Measurements from ENCODE around the gene DCLK1.

DCLK1 gene

DNA sequence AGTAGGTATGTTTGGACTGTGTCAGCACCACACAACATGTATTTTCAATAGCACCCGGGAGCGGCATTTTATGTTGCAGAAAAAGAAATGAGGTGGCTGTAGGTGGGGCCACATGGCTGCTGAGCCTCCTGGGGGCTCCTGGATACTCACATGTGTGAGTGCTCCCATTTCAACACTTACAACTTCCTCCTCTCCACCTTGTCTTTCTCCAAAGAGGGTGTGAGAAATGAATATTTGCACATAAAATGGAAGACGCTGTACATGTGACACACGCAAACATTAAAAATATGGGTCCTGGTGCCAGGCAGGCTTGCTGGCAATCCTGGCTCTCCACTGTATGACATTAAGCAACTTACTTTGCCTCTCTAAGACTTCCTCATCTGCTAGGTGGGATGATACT lies 222.1 kb downstream of the DCLK1 start:
- DNase-seq: no peak

GRCh38 chr13:35908226-35908625 lies 223.0 kb downstream of the DCLK1 start:
- DNase-seq: no peak

- no peak for DNase-seq
Observed at GRCh38 chr13:35906636-35907035, 224.5 kb downstream of the DCLK1 start.

GRCh38 chr13:35903075-35903474 lies 228.1 kb downstream of the DCLK1 start:
- DNase-seq: no peak

- DNase-seq: no peak
Observed at GRCh38 chr13:35898041-35898440, 233.1 kb downstream of the DCLK1 start.

GRCh38 chr13:35894636-35895035 lies 236.5 kb downstream of the DCLK1 start:
- DNase-seq: no peak

- DNase-seq: no peak
Observed at GRCh38 chr13:35892837-35893814, 238.1 kb downstream of the DCLK1 start.

DNA sequence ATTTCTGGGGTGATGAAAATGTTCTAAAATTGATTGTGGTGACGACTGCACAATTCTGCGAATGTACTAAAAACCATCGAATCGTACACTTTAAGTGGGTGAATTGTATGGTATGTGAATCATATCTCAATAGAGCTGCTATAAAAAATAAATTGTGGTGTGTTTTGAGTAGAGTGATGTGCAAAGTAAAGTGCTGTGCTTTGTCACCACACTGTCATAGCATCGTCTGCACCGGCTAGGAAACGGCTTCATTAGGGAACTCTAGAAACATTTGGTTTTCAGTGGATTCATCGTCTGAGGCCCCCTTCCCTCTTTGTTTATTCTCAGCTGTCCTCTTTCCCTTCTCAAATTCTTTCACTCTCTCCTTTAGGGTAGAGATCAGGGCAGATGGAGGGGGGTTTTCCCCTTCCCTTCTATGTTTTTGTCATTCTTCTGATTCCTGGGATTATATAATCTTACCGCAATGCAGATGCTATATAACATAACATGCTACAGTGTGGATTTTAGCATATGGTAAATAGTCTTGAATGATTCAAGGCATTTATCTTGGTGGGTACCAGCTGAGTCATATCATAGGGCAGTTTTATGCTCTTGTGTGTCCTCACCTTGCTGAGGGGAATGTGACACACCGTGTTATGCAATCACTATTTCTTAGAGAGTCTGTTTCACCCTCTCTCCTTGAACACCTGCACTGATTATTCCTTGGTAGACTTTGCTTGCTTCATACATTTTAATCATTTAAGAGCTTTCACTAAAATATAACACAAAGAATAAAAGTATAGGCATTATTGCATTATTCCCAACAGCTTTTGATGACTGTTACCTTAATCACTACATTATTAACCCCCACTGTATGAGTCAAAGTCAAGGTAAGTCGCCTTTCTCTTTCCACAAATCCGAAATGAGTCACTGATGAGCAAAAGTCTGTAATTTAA lies 239.4 kb downstream of the DCLK1 start:
- no peak for DNase-seq

GRCh38 chr13:35889560-35889959 lies 241.6 kb downstream of the DCLK1 start:
- no peak for DNase-seq

DNA sequence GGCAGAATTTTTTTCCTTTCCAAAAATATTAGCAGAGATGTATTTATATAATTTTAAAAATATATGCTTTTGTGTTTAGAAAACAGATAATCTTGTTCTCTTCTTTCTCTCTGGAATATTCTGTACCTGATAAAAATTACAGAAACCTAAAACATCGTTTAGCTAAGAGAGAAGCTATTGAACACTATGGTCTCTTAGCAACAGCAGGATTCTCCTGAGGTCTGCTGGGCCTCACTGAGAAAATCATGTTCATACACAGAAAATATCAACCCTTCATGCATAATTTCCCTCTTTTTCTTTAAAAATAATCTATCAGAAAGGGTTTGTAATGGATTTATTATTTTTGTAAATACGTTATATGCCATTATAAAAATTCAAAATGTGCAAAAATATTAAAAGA lies 242.2 kb downstream of the DCLK1 start:
- DNase-seq: no peak

DNA sequence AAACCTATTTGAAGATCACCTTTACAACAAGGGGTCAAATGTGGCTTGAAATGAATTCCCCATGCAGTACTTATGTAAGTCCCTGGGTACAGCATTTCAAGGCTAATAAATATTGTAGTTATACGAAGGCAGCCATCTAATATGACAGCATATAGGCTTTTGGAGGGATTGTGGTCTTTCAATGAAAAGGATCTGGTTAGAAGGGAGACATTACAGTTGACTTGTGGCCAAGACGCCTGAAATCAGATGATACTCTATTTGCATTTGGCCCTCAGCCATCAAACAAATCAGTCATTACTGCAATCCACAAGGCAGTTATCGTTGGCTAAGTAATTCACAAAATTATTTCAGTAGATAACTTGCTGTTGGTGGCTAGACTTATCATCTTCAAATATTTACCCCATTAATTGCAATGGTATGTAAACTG lies 242.7 kb downstream of the DCLK1 start:
- peak in 2 of 56 donors; percentile 27 to 43 for DNase-seq

DNA sequence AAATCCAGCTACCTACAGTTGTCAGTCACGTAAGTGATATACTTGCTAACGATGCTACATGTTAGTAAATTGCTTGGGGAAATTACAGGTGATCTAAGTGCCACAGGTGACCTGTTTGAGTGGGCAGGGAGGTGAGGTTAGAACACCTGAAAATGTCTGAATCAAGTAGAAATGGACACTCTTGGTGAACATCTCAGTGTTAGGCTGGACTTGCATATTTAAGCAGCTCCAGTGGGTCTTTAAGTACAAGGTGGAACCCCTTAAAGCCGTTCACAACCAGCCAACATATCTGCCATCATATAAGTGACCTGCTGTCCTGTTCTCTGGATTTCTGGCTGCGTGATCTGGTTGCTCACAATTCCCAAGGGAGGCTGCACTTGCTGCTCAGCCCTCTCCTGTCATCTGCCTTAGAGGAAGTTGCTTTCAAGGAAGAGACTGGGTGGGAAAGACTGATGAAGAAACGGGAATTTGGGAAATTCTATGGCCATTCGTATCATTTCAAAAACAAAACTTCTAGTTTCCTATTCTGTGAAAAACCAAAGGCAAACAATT lies 244.0 kb downstream of the DCLK1 start:
- DNase-seq: no peak

- DNase-seq: no peak
Observed at GRCh38 chr13:35886332-35887114, 244.7 kb downstream of the DCLK1 start.

DNA sequence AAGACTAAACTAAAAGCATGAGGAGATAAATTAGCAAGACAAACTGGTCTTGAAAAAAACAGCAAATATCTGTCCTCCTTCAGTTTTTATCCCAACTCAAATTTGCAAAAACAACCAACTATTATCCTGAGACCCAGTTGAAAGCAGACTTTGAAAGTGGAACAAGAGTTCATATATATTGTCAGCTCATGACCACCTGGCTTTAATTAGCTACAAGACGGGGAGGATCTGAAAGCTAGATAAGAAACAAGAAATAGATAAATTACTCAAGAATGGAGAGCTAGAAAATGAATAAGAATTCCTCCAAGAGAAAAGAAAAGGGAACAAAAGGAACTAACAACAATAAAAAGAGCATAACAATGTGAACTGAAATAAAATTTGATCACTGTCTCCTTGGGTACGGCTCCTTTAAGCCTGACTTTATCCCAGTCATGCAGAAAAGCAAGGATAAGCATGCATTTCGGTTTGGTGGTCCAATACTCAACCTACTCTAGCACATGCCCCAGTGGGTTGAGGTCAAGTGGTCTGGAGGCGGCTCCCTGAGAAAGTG lies 246.9 kb downstream of the DCLK1 start:
- no peak for DNase-seq

- DNase-seq: no peak
Observed at GRCh38 chr13:35882722-35883497, 248.3 kb downstream of the DCLK1 start.

DNA sequence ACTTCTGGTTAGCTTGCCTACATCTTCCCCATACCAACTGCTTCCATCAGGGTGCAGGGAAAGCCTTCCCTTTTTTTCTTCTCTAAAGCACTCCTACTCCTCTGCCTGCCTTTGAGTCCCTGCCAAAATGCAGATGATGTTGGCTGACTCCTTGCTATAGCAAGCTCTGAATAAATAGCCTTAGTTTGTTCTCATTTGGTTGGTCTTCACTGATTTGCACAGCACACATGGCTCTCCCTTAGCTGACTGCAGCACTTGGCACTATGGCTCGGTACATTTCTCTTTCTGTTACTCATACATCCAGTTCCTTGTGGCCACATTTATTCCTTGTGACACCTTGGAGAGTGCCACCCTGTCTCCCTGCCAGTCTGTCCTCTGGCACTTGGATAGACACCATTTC lies 249.8 kb downstream of the DCLK1 start:
- peak in 37 of 56 donors; percentile 12 to 75 (median 40) for DNase-seq

- DNase-seq: no peak
Observed at GRCh38 chr13:35879111-35879510, 252.1 kb downstream of the DCLK1 start.

DNA sequence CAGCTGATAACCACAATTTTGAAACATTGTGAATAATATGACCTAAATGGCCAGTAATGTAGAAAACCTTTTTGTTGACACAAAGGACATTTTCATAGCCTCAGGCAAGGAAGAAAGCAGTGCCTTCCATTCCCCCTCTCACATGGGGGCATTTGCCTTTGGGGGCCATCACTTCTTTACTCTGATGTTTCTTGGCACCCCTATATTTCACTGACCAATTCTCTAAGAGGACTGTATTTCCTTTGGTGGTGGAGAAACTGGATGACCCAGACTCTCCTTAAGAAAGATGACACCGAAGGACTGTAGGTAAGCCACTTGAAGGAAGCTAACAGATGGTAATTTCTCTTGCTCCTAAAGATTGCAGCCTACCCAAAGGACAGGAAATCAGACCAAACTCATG lies 254.6 kb downstream of the DCLK1 start:
- DNase-seq: no peak

DNA sequence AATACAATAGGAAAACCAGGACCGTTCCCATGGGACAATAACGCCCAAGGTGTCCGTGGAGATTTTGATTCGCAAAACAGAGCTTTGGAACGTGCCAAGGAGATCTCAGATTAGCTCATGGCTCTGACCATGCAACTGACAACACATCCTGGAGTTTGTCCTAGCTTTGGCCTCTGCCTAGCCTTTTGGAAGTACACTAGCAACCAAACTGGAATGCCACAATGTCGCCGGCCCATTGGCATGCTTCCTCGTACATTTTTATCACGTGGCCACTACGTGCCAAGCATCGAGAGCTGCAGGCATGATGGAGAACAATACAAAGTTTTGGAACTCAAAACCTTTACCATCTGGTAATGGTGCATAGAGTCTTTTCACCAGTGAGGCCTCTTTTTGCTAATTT lies 256.5 kb downstream of the DCLK1 start:
- peak in 2 of 56 donors; percentile 18 to 30 for DNase-seq

GRCh38 chr13:35872369-35872768 lies 258.8 kb downstream of the DCLK1 start:
- DNase-seq: no peak
